Natural killer cell (primary cell): ENCODE results near the gene UBE2L6. TPM values are rescaled to one million over a fixed set of nuclear protein-coding genes. Genes with fewer than 3 reads are reported as not detected.

Experiments used
- ATAC-seq, 3 donors: fragments of 150-1000 bp in 2 of 3; fragments of 200-7000 bp in 1 of 3; cut with Tn5 transposase; 1 replicate in 1 of 3; 2 replicates in 2 of 3; pipeline ENCODE4 v1.10.0; 2021; ENCODE audit warnings: mild to moderate bottlenecking in 2 of 3, moderate library complexity in 2 of 3
- DNase-seq, 2 donors: peaks; one replicate each; pipeline versions ENCODE4 v3.0.0 to v3.0.0-alpha.2; 2013 to 2021; ENCODE audit warnings: mixed read lengths in 1 of 2
- H3K27ac ChIP-seq: one replicate; pipeline ENCODE4 v1.5.1; 2013; ENCODE audit warnings: mild to moderate bottlenecking, low read length
- H3K27me3 ChIP-seq: one replicate; pipeline ENCODE4 v1.6.1; 2013; ENCODE audit warnings: low read length; ENCODE audit not compliant: control insufficient read depth, insufficient read depth
- H3K36me3 ChIP-seq: one replicate; pipeline ENCODE4 v1.6.1; 2013; ENCODE audit warnings: low read length; ENCODE audit not compliant: control insufficient read depth, insufficient read depth
- H3K4me1 ChIP-seq: one replicate; pipeline ENCODE4 v1.6.1; 2013; ENCODE audit warnings: low read length; ENCODE audit not compliant: control insufficient read depth, insufficient read depth
- H3K4me3 ChIP-seq: one replicate; pipeline ENCODE4 v1.5.1; 2013; ENCODE audit warnings: low read length
- H3K9me3 ChIP-seq: one replicate; pipeline ENCODE4 v1.6.1; 2013; ENCODE audit warnings: low read length; ENCODE audit not compliant: control insufficient read depth, insufficient read depth
- H3K27ac Mint-ChIP-seq, 2 donors: one replicate each; pipeline ENCODE4 v1.8.0; 2022; ENCODE audit warnings: mild to moderate bottlenecking in 2 of 2, mixed read lengths in 2 of 2, moderate library complexity in 1 of 2
- H3K27me3 Mint-ChIP-seq, 2 donors: one replicate each; pipeline ENCODE4 v1.8.0; 2022; ENCODE audit warnings: low read depth in 2 of 2, mixed read lengths in 2 of 2
- H3K36me3 Mint-ChIP-seq: one replicate; pipeline ENCODE4 v1.8.0; 2022; ENCODE audit warnings: mixed read lengths
- H3K4me1 Mint-ChIP-seq, 2 donors: one replicate each; pipeline ENCODE4 v1.8.0; 2022; ENCODE audit warnings: mixed read lengths in 2 of 2
- H3K4me3 Mint-ChIP-seq: one replicate; pipeline ENCODE4 v1.8.0; 2022; ENCODE audit warnings: mild to moderate bottlenecking, moderate library complexity, mixed read lengths
- H3K9me3 Mint-ChIP-seq, 2 donors: one replicate each; pipeline ENCODE4 v1.8.0; 2022; ENCODE audit warnings: mixed read lengths in 2 of 2
- WGBS: methylation state at CpG from one replicate; pipeline ENCODE4 v1.1.7; 2013; ENCODE audit warnings: missing lambda C conversion rate; ENCODE audit not compliant: insufficient coverage; 5-methylcytosine and 5-hydroxymethylcytosine counted together
- intact Hi-C: fragments of 100-400 bp; cut with micrococcal nuclease; formaldehyde crosslinking; loops from one replicate; pipeline ENCODE4 v1.14.2; 2022
- total RNA-seq, 4 donors: library from RNA; stranded (reverse); fragments of 120-200 nt in 1 of 4; gene quantifications; one replicate each; pipeline versions ENCODE4 v1.2.3 to v1.2.4, GENCODE V29; 2013 to 2022
- TF ChIP-seq, protein P1 (sequence below): fragments of 200-600 bp; IDR thresholded peaks from one replicate; pipeline ENCODE4 v1.8.0; 2022; ENCODE audit warnings: antibody characterized with exemption

Gene UBE2L6
- total RNA-seq, 3 donors from 2014 or later (not counting 1 experiment from before 2014, with no cell fraction given): 89.1 to 108 (median 103) TPM

- no peak overlapping the region for H3K27ac ChIP-seq
- no peaks in the 10 kb centered on the region for H3K9me3 Mint-ChIP-seq
- ATAC-seq (no peak), DNase-seq (no peak)
- H3K27ac Mint-ChIP-seq: no peak overlapping the region
- intact Hi-C loops: no loop called here
- H3K4me3 Mint-ChIP-seq: no peak overlapping the region
- H3K9me3 ChIP-seq: no peaks in the 10 kb centered on the region
- WGBS: 9% methylated on average over 31 of the region's 33 CpGs
- peaks cover 6% of the 10 kb centered on the region for H3K27me3 ChIP-seq
- H3K4me3 ChIP-seq: no peak overlapping the region
- no peaks in the 10 kb centered on the region for H3K36me3 ChIP-seq
- no peaks in the 10 kb centered on the region for H3K36me3 Mint-ChIP-seq
- TF ChIP-seq, protein P1, sequence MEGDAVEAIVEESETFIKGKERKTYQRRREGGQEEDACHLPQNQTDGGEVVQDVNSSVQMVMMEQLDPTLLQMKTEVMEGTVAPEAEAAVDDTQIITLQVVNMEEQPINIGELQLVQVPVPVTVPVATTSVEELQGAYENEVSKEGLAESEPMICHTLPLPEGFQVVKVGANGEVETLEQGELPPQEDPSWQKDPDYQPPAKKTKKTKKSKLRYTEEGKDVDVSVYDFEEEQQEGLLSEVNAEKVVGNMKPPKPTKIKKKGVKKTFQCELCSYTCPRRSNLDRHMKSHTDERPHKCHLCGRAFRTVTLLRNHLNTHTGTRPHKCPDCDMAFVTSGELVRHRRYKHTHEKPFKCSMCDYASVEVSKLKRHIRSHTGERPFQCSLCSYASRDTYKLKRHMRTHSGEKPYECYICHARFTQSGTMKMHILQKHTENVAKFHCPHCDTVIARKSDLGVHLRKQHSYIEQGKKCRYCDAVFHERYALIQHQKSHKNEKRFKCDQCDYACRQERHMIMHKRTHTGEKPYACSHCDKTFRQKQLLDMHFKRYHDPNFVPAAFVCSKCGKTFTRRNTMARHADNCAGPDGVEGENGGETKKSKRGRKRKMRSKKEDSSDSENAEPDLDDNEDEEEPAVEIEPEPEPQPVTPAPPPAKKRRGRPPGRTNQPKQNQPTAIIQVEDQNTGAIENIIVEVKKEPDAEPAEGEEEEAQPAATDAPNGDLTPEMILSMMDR: no peak
- H3K4me1 ChIP-seq: peaks cover 3% of the 10 kb centered on the region
- H3K4me1 Mint-ChIP-seq: peaks cover 0 to 11% of the 10 kb centered on the region in 2 donors
- H3K27me3 Mint-ChIP-seq: peaks cover 30 to 41% of the 10 kb centered on the region in 2 donors
Observed at GRCh38 chr11:57597916-57598830, 30.7 kb upstream of the UBE2L6 start.

GRCh38 chr11:57597461-57597915 lies 30.0 kb upstream of the UBE2L6 start, which contains the start of gene SERPING1:
Gene SERPING1, plus strand, starts transcription at chr11:57597685. Its CDS starts 586 bp downstream, at chr11:57598271.
- Mint-ChIP-seq H3K4me3 (no peak within 1 kb of the TSS), H3K27ac (no peak within 1 kb of the TSS), H3K36me3 (no peaks in the 10 kb centered on the region), H3K27me3 (peaks cover 33 to 41% of the 10 kb centered on the region in 2 donors), H3K9me3 (no peaks in the 10 kb centered on the region), H3K4me1 (peaks cover 0 to 11% of the 10 kb centered on the region in 2 donors)
- no peak for ATAC-seq
- Histone ChIP-seq H3K27me3 (peaks cover 6% of the 10 kb centered on the region), H3K9me3 (no peaks in the 10 kb centered on the region), H3K27ac (no peak within 1 kb of the TSS), H3K36me3 (no peaks in the 10 kb centered on the region), H3K4me1 (peaks cover 3% of the 10 kb centered on the region), H3K4me3 (no peak within 1 kb of the TSS)
- TF ChIP-seq, protein P1: no peak
- intact Hi-C loops: no loop called here
- 57% methylated on average over 8 of the region's 10 CpGs for WGBS
- no peak for DNase-seq

GRCh38 chr11:57596266-57596885 lies 28.9 kb upstream of the UBE2L6 start:
- no peaks in the 10 kb centered on the region for H3K36me3 Mint-ChIP-seq
- intact Hi-C loops: no loop called here
- Histone ChIP-seq H3K27me3 (peaks cover 6% of the 10 kb centered on the region), H3K4me3 (no peak overlapping the region), H3K36me3 (no peaks in the 10 kb centered on the region), H3K4me1 (peaks cover 3% of the 10 kb centered on the region), H3K27ac (no peak overlapping the region), H3K9me3 (no peaks in the 10 kb centered on the region)
- H3K4me3 Mint-ChIP-seq: no peak overlapping the region
- H3K9me3 Mint-ChIP-seq: no peaks in the 10 kb centered on the region
- H3K27me3 Mint-ChIP-seq: peaks cover 33 to 41% of the 10 kb centered on the region in 2 donors
- 82% methylated on average over 4 of the region's 5 CpGs for WGBS
- peaks cover 0 to 11% of the 10 kb centered on the region in 2 donors for H3K4me1 Mint-ChIP-seq
- TF ChIP-seq, protein P1: no peak
- DNase-seq (no peak), ATAC-seq (no peak)
- H3K27ac Mint-ChIP-seq: no peak overlapping the region
